PFSK-1 (cell line): ENCODE measurements around the gene RNPEPL1.

Experiments used
- FOXP2 ChIP-seq: optimal IDR thresholded peaks from 2 replicates; pipeline ENCODE3; 2011; ENCODE audit warnings: borderline replicate concordance, control low read depth, inconsistent platforms; ENCODE audit not compliant: insufficient read depth; ENCODE audit errors: extremely low read length, extremely low read depth
- POLR2AphosphoS5 ChIP-seq: IDR thresholded peaks from 2 replicates; pipeline ENCODE4 v1.6.1; 2012; ENCODE audit warnings: low read depth, mild to moderate bottlenecking, control low read depth, low read length, moderate library complexity
- REST ChIP-seq, 2 experiments: IDR thresholded peaks; 2 replicates each; pipeline versions ENCODE4 v1.6.1 to v1.8.0; 2011 to 2012; ENCODE audit warnings: low read depth in 2 of 2, low read length in 2 of 2, control low read depth in 1 of 2, inconsistent platforms in 1 of 2, mild to moderate bottlenecking in 1 of 2, moderate library complexity in 1 of 2; ENCODE audit not compliant: insufficient read depth in 1 of 2
- SIN3A ChIP-seq: IDR thresholded peaks from 2 replicates; pipeline ENCODE4 v1.6.1; 2012; ENCODE audit warnings: mild to moderate bottlenecking, low read length, moderate library complexity, borderline replicate concordance; ENCODE audit not compliant: insufficient read depth
- TAF1 ChIP-seq: IDR thresholded peaks from 2 replicates; pipeline ENCODE4 v1.6.1; 2012; ENCODE audit warnings: low read length, control low read depth, borderline replicate concordance; ENCODE audit not compliant: insufficient read depth

RNPEPL1 gene

GRCh38 chr2:240590681-240591111 lies 22.4 kb downstream of the RNPEPL1 start:
- TF ChIP-seq TAF1 (no peak), POLR2AphosphoS5 (no peak), FOXP2 (no peak), REST (IDR thresholded peaks at IDR 0.05; ENCODE audit: insufficient read depth in 1 of 2, low read depth in 2 of 2, low read length in 2 of 2) (no peak), SIN3A (no peak)

- TF ChIP-seq FOXP2 (no peak), REST (IDR thresholded peaks at IDR 0.05; ENCODE audit: insufficient read depth in 1 of 2, low read depth in 2 of 2, low read length in 2 of 2) (no peak), TAF1 (no peak), POLR2AphosphoS5 (no peak), SIN3A (no peak)
These were observed 22.9 kb downstream of the RNPEPL1 start for GRCh38 chr2:240591226-240591625.

- TF ChIP-seq TAF1 (no peak), SIN3A (no peak), POLR2AphosphoS5 (no peak), REST (IDR thresholded peaks at IDR 0.05; ENCODE audit: insufficient read depth in 1 of 2, low read depth in 2 of 2, low read length in 2 of 2) (no peak), FOXP2 (no peak)
These were observed 23.5 kb downstream of the RNPEPL1 start for GRCh38 chr2:240591784-240592183.

GRCh38 chr2:240593026-240593702 lies 24.9 kb downstream of the RNPEPL1 start:
- TF ChIP-seq TAF1 = no peak
- no peak for TF ChIP-seq SIN3A
- no peak for TF ChIP-seq FOXP2
- no peak for TF ChIP-seq POLR2AphosphoS5
- TF ChIP-seq REST (IDR thresholded peaks at IDR 0.05; ENCODE audit: insufficient read depth in 1 of 2, low read depth in 2 of 2, low read length in 2 of 2) = no peak
